Right forelimb (tissue), 1 donor: ENCODE measurements around the gene ZNF350.
"Not testable (repeated sequence)": the region's sequence is repeated elsewhere in the genome, so short reads cannot be mapped to it uniquely, and the experiment has no call there.

ENCODE experiments used
- DNase-seq: peaks from one replicate; pipeline ENCODE4 v3.0.0-alpha.2; 2018

The ZNF350 gene

DNA sequence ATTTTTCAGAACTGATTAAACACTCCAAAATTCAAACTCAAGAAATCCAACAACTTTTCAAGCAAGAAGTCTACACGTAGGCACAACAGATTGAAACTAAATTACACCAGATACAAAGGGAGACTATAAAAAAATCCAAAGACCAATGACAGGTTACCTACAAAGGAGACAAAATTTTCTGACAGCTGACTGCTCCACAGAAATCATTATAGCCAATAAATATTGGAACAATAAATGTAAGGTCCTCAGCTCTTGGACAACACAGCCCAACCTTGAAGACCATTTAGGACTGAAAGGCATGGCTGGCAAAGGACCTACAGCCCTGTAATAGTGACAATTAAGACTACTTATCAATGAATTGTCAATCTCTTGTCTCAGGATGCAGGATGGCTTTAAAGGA is 15.9 kb downstream of the ZNF350 start:
- DNase-seq = no peak

DNA sequence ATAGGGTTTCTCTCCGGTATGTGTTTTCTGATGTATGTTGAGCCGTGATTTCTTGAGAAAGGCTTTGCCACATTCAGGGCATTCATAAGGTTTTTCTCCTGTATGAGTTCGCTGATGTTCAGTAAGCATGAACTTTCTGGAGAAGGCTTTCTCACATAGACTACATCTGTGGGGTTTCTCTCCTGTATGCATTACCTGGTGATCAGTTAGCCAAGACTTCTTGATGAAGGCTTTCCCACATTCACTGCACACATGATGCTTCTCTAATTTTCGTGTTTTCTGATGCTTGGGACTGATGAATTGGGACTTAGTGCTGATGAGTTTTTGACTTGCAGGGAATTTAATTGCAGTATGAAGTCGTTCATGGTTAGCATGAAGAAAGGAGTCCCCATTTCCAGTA is 21.1 kb downstream of the ZNF350 start:
- DNase-seq = no peak

- DNase-seq = not testable (repeated sequence)
Observed at GRCh38 chr19:51960621-51961233, 25.9 kb downstream of the ZNF350 start.

GRCh38 chr19:51959791-51960190 is 26.8 kb downstream of the ZNF350 start:
- DNase-seq = no peak

DNA sequence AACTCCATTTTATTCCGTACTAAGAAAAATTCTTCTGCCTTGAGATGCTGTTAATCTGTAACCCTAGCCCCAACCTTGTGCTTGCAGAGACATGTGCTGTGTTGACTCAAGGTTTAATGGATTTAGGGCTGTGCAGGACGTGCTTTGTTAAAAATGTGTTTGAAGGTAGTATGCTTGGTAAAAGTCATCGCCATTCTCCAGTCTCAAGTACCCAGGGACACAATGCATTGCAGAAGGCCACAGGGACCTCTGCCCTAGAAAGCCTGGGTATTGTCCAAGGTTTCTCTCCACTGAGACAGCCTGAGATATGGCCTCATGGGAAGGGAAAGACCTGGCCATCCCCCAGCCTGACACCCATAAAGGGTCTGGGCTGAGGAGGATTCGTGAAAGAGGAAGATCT is 28.8 kb downstream of the ZNF350 start:
- not testable (repeated sequence) for DNase-seq

- peak; percentile 72 for DNase-seq
Observed at GRCh38 chr19:51948975-51949374, 37.7 kb downstream of the ZNF350 start.

- no peak for DNase-seq
Observed at GRCh38 chr19:51946602-51947001, 40.0 kb downstream of the ZNF350 start.

- DNase-seq = no peak
Observed at GRCh38 chr19:51944798-51945552, 41.7 kb downstream of the ZNF350 start.

GRCh38 chr19:51938936-51939335 is 47.7 kb downstream of the ZNF350 start:
- no peak for DNase-seq

DNA sequence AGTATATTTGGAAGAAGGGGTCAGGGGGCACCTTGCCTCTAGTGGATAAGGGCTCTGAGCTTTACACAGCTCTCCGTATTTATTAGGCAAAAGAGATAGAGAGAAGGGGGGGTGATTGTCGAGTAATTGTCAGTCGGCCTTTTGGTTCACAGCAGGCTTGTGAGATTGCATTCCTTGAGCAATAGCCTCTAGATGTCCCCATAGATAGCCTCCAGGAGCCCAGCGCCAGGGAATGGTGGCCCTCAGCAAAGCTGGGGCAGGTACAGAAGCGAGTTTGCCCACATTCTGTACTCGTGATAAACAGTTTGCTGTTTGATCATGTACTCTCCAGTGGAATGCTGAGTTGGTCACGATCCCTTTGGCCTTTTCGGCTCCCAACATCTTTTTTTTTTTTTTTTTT is 54.7 kb downstream of the ZNF350 start:
- DNase-seq = no peak

DNA sequence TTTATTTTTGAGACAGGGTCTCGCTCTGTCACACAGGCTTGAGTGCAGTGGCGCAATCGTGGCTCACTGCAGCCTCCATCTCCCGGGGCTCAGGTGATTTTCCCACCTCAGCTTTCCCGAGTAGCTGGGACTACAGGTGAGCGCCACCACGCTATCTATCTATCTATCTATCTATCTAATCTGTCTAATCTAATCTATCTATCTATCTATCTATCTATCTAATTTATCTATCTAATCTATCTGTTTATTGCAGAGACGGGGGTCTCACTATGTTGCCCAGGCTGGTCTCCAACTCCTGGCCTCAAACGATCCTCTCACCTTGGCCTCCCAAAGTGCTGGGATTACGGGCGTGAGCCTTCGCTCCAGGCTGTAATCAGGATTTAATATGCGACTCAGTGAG is 58.8 kb downstream of the ZNF350 start:
- no peak for DNase-seq

DNA sequence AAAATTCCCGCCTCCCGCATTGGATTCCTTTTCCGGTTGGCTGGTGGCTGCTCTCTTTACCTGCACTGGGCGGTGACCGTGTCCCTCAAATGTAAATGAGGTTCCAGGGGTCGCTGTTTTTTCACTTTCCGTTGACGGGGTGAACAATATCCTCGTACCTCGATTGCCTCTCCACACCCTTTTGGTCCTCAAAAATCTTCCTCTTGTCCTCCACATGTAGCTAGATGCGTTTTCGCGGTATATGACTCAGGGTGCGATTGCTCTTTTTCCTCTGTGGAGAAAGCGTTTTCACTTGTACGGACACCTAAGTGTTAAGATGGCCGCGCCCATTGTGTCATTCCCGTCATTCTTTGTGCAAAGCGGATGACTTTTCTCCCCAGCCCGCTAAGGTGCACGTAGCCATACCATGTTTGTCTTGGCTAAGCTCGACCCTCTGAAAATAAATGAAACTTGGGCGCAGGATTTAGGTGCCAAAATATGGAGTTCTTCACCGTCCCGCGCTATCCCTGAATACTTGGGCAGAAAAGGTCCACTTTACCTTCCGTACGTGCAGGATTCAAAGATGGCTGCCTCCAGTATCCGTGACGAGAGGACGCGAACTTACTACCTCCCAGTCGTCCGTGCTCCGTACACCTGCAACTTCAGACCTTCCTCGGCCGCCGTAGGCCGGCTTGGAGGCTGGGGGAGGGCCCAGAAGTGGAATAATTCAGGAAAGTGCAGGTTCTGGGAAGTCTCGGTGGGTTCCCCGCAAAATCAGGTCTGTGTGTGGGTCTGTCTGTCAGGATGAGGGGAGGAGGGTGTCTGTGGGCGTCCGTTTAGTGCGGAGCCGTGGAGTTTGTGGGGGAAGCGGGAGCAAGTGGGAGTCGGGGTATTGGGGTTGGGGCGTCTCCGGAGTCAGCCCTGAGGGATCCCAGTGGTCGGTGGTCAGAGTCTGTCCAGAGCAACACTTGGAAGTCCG is 59.6 kb downstream of the ZNF350 start, which contains the start of gene ZNF613:
TSS of gene ZNF613 (plus strand) at position 689 of the 958 bp plus-strand sequence. CDS start 8,749 bp downstream, outside the sequence.
- peak; percentile 92 for DNase-seq

- no peak for DNase-seq
Observed at GRCh38 chr19:51926426-51926783, 60.2 kb downstream of the ZNF350 start.

DNA sequence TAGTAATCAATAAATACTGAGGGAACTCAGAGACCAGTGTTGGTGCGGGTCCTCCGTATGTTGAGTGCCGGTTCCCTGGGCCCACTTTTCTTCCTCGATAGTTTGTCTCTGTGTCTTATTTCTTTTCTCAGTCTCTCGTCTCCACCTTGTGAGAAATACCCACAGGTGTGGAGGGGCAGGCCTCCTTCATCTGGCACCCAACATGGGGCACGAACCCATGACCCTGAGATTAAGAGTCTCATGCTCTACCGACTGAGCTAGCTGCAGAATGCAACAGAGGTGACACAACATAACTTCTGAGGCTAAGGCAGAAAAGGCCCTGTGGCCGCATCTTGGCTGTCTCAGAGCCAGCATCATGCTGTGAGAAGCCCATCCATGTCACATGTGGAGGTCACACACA is 64.7 kb downstream of the ZNF350 start:
- no peak for DNase-seq

GRCh38 chr19:51919606-51920005 is 67.0 kb downstream of the ZNF350 start:
- DNase-seq = no peak

DNA sequence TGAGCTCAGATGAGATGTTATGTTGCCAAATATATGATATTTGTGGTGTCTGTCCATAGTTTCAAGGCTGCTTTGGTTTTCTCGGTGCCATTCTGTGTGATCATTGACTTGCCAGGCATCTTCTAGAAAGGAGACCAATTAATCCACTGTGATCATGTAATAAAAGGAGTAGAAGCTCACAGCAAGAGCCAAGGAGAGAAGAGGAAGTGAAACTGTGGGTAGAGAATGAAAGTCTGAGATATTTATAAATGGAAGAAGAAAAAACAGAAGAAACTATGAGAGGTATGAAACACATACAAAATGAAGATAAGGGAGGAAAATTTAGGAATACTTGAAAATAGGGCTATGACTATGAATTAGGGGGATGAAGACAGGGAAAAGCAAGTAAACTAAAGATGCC is 70.5 kb downstream of the ZNF350 start:
- no peak for DNase-seq

- DNase-seq = no peak
Observed at GRCh38 chr19:51915324-51915867, 71.2 kb downstream of the ZNF350 start.
